Osteocyte (in vitro differentiated cells): Measurements from ENCODE around the gene SLCO3A1. TPM values are rescaled to one million over a fixed set of nuclear protein-coding genes. Genes with fewer than 3 reads are reported as not detected.
A peak's percentile ranks its signal among the peaks of the same experiment; 100 is the strongest.

Experiments used
- DNase-seq: peaks from one replicate; pipeline ENCODE4 v3.0.0; 2021; ENCODE audit warnings: mixed read lengths; ENCODE audit not compliant: unreplicated experiment; ENCODE audit errors: extremely low spot score
- H3K27ac Mint-ChIP-seq: one replicate; pipeline ENCODE4 v1.8.0; 2021; ENCODE audit warnings: mild to moderate bottlenecking, mixed read lengths; ENCODE audit not compliant: unreplicated experiment
- H3K27me3 Mint-ChIP-seq: one replicate; pipeline ENCODE4 v1.8.0; 2021; ENCODE audit warnings: mixed read lengths; ENCODE audit not compliant: unreplicated experiment
- H3K36me3 Mint-ChIP-seq: one replicate; pipeline ENCODE4 v1.8.0; 2021; ENCODE audit warnings: mixed read lengths; ENCODE audit not compliant: unreplicated experiment
- H3K4me1 Mint-ChIP-seq: one replicate; pipeline ENCODE4 v1.8.0; 2021; ENCODE audit warnings: mixed read lengths; ENCODE audit not compliant: unreplicated experiment
- H3K4me3 Mint-ChIP-seq: one replicate; pipeline ENCODE4 v1.8.0; 2021; ENCODE audit warnings: mild to moderate bottlenecking, moderate library complexity, mixed read lengths; ENCODE audit not compliant: unreplicated experiment
- H3K9me3 Mint-ChIP-seq: one replicate; pipeline ENCODE4 v1.8.0; 2021; ENCODE audit warnings: mixed read lengths; ENCODE audit not compliant: unreplicated experiment
- CTCF ChIP-seq: fragments of 200-600 bp; sonication (generic); IDR thresholded peaks from 2 replicates; pipeline ENCODE4 v1.5.0; 2021; ENCODE audit warnings: antibody characterized with exemption, mild to moderate bottlenecking, moderate library complexity
- total RNA-seq: library from RNA; stranded (reverse); gene quantifications from 2 replicates; pipeline ENCODE4 v1.2.1, GENCODE V29; 2021

The SLCO3A1 gene
- total RNA-seq, 1 donor from 2014 or later: 1.3 TPM

- Mint-ChIP-seq H3K4me1 (peaks cover 8% of the 10 kb centered on the region), H3K9me3 (no peaks in the 10 kb centered on the region), H3K36me3 (no peaks in the 10 kb centered on the region), H3K4me3 (peak overlapping the region; percentile 72), H3K27ac (no peak overlapping the region), H3K27me3 (peaks cover 32% of the 10 kb centered on the region)
- TF ChIP-seq CTCF: peak; percentile 76
- DNase-seq: peak; percentile 86
Observed at GRCh38 chr15:91852741-91853510, 582 bp upstream of the SLCO3A1 start.

GRCh38 chr15:91853948-91854638, 585 bp downstream of the SLCO3A1 start:
- TF ChIP-seq CTCF: peak; percentile 8
- H3K4me3 Mint-ChIP-seq: peak overlapping the region; percentile 62
- peak; percentile 84 for DNase-seq
- H3K4me1 Mint-ChIP-seq: peaks cover 8% of the 10 kb centered on the region
- H3K27ac Mint-ChIP-seq: no peak overlapping the region
- peaks cover 31% of the 10 kb centered on the region for H3K27me3 Mint-ChIP-seq
- no peaks in the 10 kb centered on the region for H3K9me3 Mint-ChIP-seq
- H3K36me3 Mint-ChIP-seq: no peaks in the 10 kb centered on the region

GRCh38 chr15:91854639-91854990, 1.1 kb downstream of the SLCO3A1 start:
- Mint-ChIP-seq H3K4me1 (peaks cover 8% of the 10 kb centered on the region), H3K4me3 (peak overlapping the region; percentile 62), H3K36me3 (no peaks in the 10 kb centered on the region), H3K9me3 (no peaks in the 10 kb centered on the region), H3K27me3 (peaks cover 27% of the 10 kb centered on the region), H3K27ac (no peak overlapping the region)
- DNase-seq: peak; percentile 23
- no peak for TF ChIP-seq CTCF

- H3K4me1 Mint-ChIP-seq: peaks cover 8% of the 10 kb centered on the region
- DNase-seq: no peak
- no peak overlapping the region for H3K4me3 Mint-ChIP-seq
- H3K27me3 Mint-ChIP-seq: peaks cover 27% of the 10 kb centered on the region
- TF ChIP-seq CTCF: no peak
- no peak overlapping the region for H3K27ac Mint-ChIP-seq
- no peaks in the 10 kb centered on the region for H3K36me3 Mint-ChIP-seq
- H3K9me3 Mint-ChIP-seq: no peaks in the 10 kb centered on the region
Observed at GRCh38 chr15:91855241-91855640, 1.7 kb downstream of the SLCO3A1 start.
